Upper lobe of right lung (tissue), 1 donor: ENCODE measurements around the gene FKBP1A. TPM values are rescaled to one million over a fixed set of nuclear protein-coding genes. Genes with fewer than 3 reads are reported as not detected.

Source experiments
- ATAC-seq: fragments of 200-7000 bp; cut with Tn5 transposase; one replicate; pipeline ENCODE4 v1.9.1; 2020; ENCODE audit warnings: mild to moderate bottlenecking, moderate library complexity
- DNase-seq: peaks from one replicate; pipeline ENCODE4 v3.0.0-alpha.2; 2020
- H3K27ac ChIP-seq: fragments of 200-600 bp; one replicate; pipeline ENCODE4 v1.8.0; 2022
- H3K27me3 ChIP-seq: fragments of 200-600 bp; one replicate; pipeline ENCODE4 v1.8.0; 2022; ENCODE audit warnings: mild to moderate bottlenecking
- H3K36me3 ChIP-seq: fragments of 200-600 bp; one replicate; pipeline ENCODE4 v1.8.0; 2022
- H3K4me1 ChIP-seq: fragments of 200-600 bp; one replicate; pipeline ENCODE4 v1.8.0; 2022
- H3K4me3 ChIP-seq: fragments of 200-600 bp; one replicate; pipeline ENCODE4 v1.8.0; 2022; ENCODE audit warnings: mild to moderate bottlenecking
- H3K9me3 ChIP-seq: fragments of 200-600 bp; one replicate; pipeline ENCODE4 v1.8.0; 2022
- CTCF ChIP-seq: fragments of 200-600 bp; IDR thresholded peaks from one replicate; pipeline ENCODE4 v1.8.0; 2022; ENCODE audit warnings: antibody characterized with exemption
- intact Hi-C: fragments of 100-400 bp; cut with DNase I; formaldehyde crosslinking; loops from one replicate; pipeline ENCODE4 v1.11.0; 2022
- total RNA-seq: library from RNA; stranded (reverse); fragmentation: NEBNext Ultra II Directional; extraction: Animal tissue kit (Norgen Biotek cat#: 25700); gene quantifications from one replicate; pipeline ENCODE4 v1.2.1, GENCODE V29; 2021
- donor health status: DM: no; HTN: yes; CAD: no; lungs with severe emphysema.

The FKBP1A gene
- total RNA-seq, 1 donor from 2014 or later, result 266 TPM

GRCh38 chr20:1430004-1430451 is 37.2 kb upstream of the FKBP1A start:
- intact Hi-C loops, result no loop called here
- ATAC-seq, result peak; percentile 49

GRCh38 chr20:1429143-1429728 is 36.4 kb upstream of the FKBP1A start:
- ATAC-seq (no peak), DNase-seq (no peak)
- no peak for TF ChIP-seq CTCF
- Histone ChIP-seq H3K9me3 (no peaks in the 10 kb centered on the region), H3K27ac (no peak overlapping the region), H3K27me3 (no peaks in the 10 kb centered on the region), H3K4me3 (no peak overlapping the region), H3K4me1 (no peaks in the 10 kb centered on the region), H3K36me3 (no peaks in the 10 kb centered on the region)
- intact Hi-C loops, result no loop called here

More at GRCh38 chr20:1430004-1430451, 37.2 kb upstream of the FKBP1A start:
- Histone ChIP-seq H3K36me3 (no peaks in the 10 kb centered on the region), H3K9me3 (no peaks in the 10 kb centered on the region), H3K4me3 (no peak overlapping the region), H3K4me1 (peaks cover 6% of the 10 kb centered on the region), H3K27me3 (no peaks in the 10 kb centered on the region), H3K27ac (no peak overlapping the region)
- no peak for TF ChIP-seq CTCF
- no peak for DNase-seq

GRCh38 chr20:1427457-1428054 is 34.7 kb upstream of the FKBP1A start:
- no peaks in the 10 kb centered on the region for H3K36me3 ChIP-seq
- H3K4me1 ChIP-seq, result no peaks in the 10 kb centered on the region
- H3K4me3 ChIP-seq, result no peak overlapping the region
- no peak overlapping the region for H3K27ac ChIP-seq
- no peaks in the 10 kb centered on the region for H3K9me3 ChIP-seq
- intact Hi-C loops, result no loop called here
- TF ChIP-seq CTCF, result no peak
- H3K27me3 ChIP-seq, result no peaks in the 10 kb centered on the region
- peak; percentile 50 for ATAC-seq
- DNase-seq, result no peak

- H3K4me1 ChIP-seq, result no peaks in the 10 kb centered on the region
- no peak for TF ChIP-seq CTCF
- H3K9me3 ChIP-seq, result no peaks in the 10 kb centered on the region
- H3K36me3 ChIP-seq, result no peaks in the 10 kb centered on the region
- no peaks in the 10 kb centered on the region for H3K27me3 ChIP-seq
- no peak overlapping the region for H3K4me3 ChIP-seq
- H3K27ac ChIP-seq, result no peak overlapping the region
- DNase-seq, result no peak
- no peak for ATAC-seq
- intact Hi-C loops, result no loop called here
Measured at GRCh38 chr20:1426231-1426849, 33.5 kb upstream of the FKBP1A start.

- no peak for ATAC-seq
- Histone ChIP-seq H3K36me3 (no peaks in the 10 kb centered on the region), H3K4me1 (no peaks in the 10 kb centered on the region), H3K27ac (no peak overlapping the region), H3K9me3 (no peaks in the 10 kb centered on the region), H3K4me3 (no peak overlapping the region), H3K27me3 (no peaks in the 10 kb centered on the region)
- no peak for DNase-seq
- no peak for TF ChIP-seq CTCF
- intact Hi-C loops, result no loop called here
Measured at GRCh38 chr20:1424336-1424735, 31.5 kb upstream of the FKBP1A start.
